GM12873 (cell line): Measurements from ENCODE around the gene TMEM87B.

Experiments
- TF ChIP-seq, protein P1 (sequence below): IDR thresholded peaks from 2 replicates; pipeline ENCODE4 v1.5.1; 2012; ENCODE audit warnings: low read depth, mild to moderate bottlenecking, moderate library complexity, low read length, control low read depth; ENCODE audit not compliant: insufficient read depth; ENCODE audit errors: missing control alignments

TMEM87B gene

DNA sequence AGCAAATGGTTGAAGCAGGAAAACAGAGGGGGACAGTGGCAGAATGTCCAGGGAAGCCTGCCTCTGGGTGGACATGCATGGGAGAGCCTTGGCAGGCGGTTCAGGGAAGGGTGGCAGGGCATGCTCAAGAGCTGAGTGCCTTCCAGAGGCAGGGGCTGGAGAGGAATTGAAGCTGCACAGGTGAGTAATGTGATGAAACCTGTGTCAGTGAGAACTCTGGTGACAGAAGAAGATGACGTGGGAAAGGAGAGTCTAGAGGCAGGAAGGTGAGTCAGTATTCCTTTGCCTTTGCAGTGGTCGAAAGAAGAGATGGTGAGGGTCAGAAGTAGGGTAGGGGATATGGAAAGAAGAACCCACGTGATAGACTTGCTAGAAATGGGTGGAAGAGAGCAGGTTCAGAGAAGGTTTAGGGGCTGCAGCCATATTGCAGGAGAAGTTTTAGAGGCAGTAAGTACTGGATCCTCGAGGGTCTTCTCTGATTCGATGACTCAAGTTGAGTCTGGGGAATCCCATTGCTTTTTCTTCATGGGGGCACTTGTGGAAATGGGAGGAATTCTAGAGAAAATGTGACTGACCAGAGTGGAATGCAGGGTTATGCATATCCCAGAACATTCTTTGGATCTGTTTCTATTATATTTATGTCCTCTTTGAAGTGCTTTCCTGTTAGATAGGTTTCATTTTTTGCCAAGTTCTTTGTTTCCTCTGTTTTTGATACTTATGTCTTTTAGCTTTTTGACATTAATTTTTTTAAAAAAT, 37.4 kb downstream of the TMEM87B start:
- TF ChIP-seq, protein P1, sequence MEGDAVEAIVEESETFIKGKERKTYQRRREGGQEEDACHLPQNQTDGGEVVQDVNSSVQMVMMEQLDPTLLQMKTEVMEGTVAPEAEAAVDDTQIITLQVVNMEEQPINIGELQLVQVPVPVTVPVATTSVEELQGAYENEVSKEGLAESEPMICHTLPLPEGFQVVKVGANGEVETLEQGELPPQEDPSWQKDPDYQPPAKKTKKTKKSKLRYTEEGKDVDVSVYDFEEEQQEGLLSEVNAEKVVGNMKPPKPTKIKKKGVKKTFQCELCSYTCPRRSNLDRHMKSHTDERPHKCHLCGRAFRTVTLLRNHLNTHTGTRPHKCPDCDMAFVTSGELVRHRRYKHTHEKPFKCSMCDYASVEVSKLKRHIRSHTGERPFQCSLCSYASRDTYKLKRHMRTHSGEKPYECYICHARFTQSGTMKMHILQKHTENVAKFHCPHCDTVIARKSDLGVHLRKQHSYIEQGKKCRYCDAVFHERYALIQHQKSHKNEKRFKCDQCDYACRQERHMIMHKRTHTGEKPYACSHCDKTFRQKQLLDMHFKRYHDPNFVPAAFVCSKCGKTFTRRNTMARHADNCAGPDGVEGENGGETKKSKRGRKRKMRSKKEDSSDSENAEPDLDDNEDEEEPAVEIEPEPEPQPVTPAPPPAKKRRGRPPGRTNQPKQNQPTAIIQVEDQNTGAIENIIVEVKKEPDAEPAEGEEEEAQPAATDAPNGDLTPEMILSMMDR: no peak

DNA sequence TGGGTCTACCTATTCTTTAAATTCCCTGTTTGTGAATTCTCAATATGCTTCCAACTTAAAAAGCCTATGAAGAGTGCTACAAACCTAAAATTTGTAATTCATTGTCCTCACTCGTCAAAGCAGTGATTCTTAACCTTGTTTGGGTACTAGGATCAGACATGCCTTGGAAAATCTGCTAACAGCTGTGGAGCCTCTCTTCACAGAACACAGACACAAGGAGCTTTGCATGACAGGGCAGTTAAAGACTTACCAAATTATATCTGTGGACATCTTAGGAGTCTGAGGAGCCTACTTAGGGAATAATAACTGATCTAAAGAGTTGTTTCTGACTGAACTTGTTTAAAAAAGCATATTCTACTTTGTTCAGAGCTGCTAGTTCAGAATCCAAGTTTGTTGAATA, 38.1 kb downstream of the TMEM87B start:
- TF ChIP-seq, protein P1: no peak

DNA sequence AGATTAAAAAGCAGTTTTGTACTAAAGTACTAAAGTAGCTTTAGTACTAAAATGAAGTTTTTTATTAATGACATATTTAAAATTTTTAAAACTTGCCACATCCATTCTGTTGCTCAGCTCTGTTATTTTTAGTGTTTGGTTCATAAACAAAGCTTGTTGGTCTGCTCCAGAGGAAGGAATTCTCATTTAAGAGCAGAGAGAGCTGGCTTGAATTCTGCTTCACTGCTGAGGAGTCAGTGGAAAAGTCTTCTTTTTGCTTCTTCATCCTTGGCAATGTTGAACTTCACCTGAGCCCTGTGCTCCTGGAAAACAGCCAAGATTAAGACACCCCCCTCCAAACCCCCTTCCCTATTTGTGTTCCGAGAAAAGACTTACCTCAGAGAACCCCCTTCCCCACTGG, 40.6 kb downstream of the TMEM87B start:
- TF ChIP-seq, protein P1: no peak

DNA sequence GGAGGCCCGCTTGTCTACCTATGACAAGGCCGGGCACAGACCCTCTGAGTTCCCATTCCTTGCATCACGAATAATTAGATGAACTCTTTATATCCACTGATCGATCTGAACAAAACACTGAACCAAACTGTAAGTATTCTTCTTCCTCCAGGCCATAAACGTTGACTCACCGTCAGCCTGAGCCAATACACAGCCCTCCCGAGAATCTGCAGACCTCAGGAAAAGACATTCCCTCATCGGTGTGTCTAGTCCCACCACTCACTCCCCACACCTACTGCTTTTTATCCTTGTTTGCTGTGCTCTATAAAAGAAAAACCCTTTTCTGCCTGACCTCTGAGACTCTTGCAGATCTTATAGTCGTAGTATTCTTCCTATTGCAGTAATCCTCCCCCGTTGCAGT, 41.0 kb downstream of the TMEM87B start:
- TF ChIP-seq, protein P1: no peak

DNA sequence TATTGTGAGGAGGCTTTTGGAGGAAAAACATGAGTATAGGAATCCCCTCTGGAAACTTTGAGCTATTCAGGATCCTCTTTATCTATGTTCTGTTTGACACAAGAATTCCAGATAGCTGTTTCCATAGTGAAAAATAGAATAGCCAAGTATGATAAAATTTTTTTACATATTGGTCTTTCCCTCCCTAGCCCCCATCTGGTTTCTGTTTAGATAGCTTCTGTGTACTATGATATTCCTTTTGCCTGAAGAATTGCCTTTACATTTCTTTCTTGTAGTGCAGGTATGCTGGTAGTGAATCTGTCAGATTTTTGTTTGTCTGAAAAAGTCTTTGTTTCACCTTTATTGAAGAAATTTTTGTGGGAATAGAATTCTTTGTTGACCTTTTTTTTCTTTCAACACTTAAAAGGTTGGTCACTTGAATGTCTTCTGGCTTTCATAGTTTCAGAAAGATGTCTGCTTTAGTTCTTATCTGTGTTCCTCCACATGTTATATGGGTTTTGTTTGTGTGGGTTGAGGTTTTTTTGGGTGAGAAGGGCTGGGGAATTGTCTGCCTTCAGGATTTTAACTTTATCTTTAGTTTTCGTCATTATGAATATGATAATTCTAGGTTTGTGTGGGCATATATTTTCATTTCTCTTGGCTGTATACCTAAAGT, 53.2 kb downstream of the TMEM87B start:
- TF ChIP-seq, protein P1: no peak

DNA sequence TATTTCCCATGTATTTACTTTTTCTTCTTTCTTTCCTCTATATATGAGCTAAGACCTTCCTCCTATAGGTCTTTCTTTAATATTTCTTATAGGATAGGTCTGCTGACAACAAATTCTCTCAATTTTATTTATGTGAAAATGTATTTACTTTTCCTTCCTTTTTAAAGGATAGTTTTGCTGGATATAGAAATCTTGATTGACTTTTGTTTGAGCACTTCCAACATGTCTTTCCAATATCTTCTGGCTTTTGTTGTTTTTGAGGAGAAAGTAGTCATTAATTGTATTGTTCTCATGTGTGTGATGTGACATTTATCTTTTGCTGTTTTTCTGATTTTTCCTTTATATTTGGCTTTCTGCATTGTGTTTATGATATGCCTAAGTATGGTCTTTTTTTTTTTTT, 54.2 kb downstream of the TMEM87B start:
- TF ChIP-seq, protein P1: no peak

DNA sequence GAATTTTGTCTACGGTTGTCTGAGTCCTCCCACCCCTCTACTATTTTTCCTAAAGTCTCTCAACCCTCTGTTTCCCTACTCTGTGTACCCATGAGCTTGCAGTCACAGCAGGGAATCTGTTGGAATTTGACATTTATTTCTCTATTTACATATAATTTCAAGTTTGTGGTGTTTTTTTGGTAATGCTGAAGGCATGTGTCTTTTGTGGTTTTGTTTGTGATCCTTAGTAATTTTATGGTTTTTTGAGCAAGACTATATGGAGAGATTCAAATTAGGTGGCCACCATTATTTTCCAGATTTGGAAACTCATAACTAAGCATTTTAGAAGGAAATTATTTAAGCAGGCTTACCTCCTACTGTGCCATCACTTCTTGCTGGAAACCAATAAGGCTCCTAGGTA, 55.9 kb downstream of the TMEM87B start:
- TF ChIP-seq, protein P1: no peak
